Measurements from ENCODE around the gene MAT1A. TPM values are rescaled to one million over a fixed set of nuclear protein-coding genes. Genes with fewer than 3 reads are reported as not detected.

MAT1A gene
- total RNA-seq, 2 donors from 2014 or later: not detected

- Histone ChIP-seq H3K4me3 (no peak overlapping the region), H3K9me3 (no peaks in the 10 kb centered on the region), H3K27me3 (replicated peaks; ENCODE audit: insufficient read depth) (no peaks in the 10 kb centered on the region), H3K4me1 (ENCODE audit: control insufficient read depth in 1 of 2, low read depth in 2 of 2) (no peaks in the 10 kb centered on the region), H3K27ac (no peak overlapping the region), H3K36me3 (no peaks in the 10 kb centered on the region)
- DNase-seq (ENCODE audit: low spot score): no peak
- no peak for TF ChIP-seq CTCF (IDR thresholded peaks at IDR 0.05)
- ATAC-seq (ENCODE audit: insufficient number of reproducible peaks, low FRiP score, low read depth): no peak
Observed at GRCh38 chr10:80292607-80293239, 3.3 kb upstream of the MAT1A start.

DNA sequence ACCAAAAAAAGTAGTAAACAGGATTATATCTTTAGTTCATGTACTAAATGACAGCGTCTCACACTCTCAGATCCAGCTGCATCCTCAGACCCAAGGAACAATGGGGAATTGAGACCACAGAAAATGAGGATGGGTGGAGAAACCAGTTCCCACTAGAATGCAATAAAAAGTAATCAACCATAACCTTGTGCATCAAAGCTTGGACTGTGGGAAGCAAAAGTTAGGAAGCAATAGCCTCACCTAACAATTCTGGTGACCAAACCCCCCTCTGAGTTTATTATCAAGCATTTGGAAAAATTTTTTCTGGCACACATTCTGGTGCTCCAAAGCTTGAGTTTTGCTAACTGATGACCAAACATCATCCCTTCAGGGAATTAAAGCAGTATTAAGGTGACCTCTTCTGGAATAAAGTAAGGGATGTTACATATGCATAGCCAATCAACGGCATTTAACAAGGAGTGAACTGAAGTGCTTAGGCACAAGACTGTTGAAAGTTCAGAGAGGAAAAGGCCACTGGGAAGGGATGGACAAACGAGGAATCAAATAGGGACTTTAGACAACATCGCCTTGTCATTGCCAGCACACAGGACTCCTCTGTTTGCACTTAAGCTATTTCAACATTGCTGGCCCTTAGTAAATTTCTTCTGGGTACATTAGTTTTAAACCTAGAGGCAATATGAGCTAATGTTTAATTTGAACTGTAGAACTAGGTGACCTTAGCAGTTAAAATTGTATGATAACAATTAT lies 1.2 kb upstream of the MAT1A start:
- no peaks in the 10 kb centered on the region for H3K9me3 ChIP-seq
- ATAC-seq (ENCODE audit: insufficient number of reproducible peaks, low FRiP score, low read depth): no peak
- DNase-seq (ENCODE audit: low spot score): no peak
- no peak overlapping the region for H3K27ac ChIP-seq
- no peaks in the 10 kb centered on the region for H3K36me3 ChIP-seq
- no peak for TF ChIP-seq CTCF (IDR thresholded peaks at IDR 0.05)
- no peaks in the 10 kb centered on the region for H3K27me3 ChIP-seq (replicated peaks; ENCODE audit: insufficient read depth)
- H3K4me1 ChIP-seq (ENCODE audit: control insufficient read depth in 1 of 2, low read depth in 2 of 2): no peaks in the 10 kb centered on the region
- no peak overlapping the region for H3K4me3 ChIP-seq

- Histone ChIP-seq H3K4me1 (ENCODE audit: control insufficient read depth in 1 of 2, low read depth in 2 of 2) (no peaks in the 10 kb centered on the region), H3K36me3 (no peaks in the 10 kb centered on the region), H3K9me3 (no peaks in the 10 kb centered on the region), H3K4me3 (no peak overlapping the region), H3K27me3 (replicated peaks; ENCODE audit: insufficient read depth) (no peaks in the 10 kb centered on the region), H3K27ac (no peak overlapping the region)
- TF ChIP-seq CTCF (IDR thresholded peaks at IDR 0.05): no peak
- DNase-seq (ENCODE audit: low spot score) (no peak), ATAC-seq (ENCODE audit: insufficient number of reproducible peaks, low FRiP score, low read depth) (no peak)
Observed at GRCh38 chr10:80288849-80289248, 609 bp downstream of the MAT1A start.

DNA sequence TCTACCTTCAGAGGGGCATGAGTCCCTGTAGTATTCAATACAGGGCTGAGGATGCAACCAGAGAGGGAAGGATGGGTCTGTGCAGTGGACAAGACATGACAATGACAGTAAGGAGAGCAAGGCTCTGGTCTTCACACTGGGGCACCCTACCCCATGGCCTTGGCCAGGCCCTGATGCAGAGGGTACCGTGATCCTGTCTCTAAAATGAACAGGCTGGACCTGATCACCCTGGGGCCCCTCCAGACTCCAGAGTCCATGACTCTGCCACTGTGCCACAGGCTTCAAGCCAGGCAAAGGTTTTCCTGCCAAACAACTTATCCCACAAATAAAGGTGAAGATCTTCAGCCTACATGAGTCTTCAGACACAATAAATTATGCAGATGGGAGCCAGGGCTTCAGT lies 4.9 kb downstream of the MAT1A start:
- Histone ChIP-seq H3K36me3 (no peaks in the 10 kb centered on the region), H3K27me3 (replicated peaks; ENCODE audit: insufficient read depth) (no peaks in the 10 kb centered on the region), H3K4me3 (no peak overlapping the region), H3K4me1 (ENCODE audit: control insufficient read depth in 1 of 2, low read depth in 2 of 2) (no peaks in the 10 kb centered on the region), H3K9me3 (no peaks in the 10 kb centered on the region), H3K27ac (no peak overlapping the region)
- ATAC-seq (ENCODE audit: insufficient number of reproducible peaks, low FRiP score, low read depth) (no peak), DNase-seq (ENCODE audit: low spot score) (no peak)
- no peak for TF ChIP-seq CTCF (IDR thresholded peaks at IDR 0.05)

DNA sequence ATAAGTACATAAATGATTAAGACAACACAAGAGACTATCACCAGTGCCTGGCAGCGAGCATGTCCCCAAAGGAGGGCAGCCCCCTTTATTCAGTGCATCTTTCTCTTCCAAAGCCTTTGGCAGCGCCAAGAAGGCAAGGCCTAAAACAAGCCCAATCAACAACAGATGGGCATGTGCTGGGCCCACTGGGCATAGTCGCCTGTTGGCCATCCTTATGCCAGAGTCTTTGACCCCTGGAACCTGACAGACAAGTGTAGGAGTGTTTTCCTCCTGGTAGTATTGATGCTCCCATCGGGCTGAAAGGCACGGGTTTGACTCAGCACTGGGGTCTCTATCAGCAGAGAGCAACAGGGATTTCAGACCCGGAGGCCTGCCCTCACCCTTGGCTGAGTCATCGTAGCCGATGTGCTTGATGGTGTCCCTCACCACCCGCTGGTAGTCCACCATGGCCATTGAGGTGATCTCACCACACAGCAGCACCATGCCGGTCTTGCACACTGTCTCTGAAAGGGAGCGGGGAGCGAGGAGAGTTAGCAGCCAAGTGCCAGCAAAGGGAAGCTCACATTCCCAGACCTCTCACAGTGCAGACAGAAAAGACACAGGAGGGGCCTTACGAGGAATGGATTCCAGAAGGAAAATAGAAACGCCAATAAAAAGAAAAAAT lies 5.8 kb downstream of the MAT1A start:
- no peak overlapping the region for H3K27ac ChIP-seq
- H3K36me3 ChIP-seq: no peaks in the 10 kb centered on the region
- no peaks in the 10 kb centered on the region for H3K9me3 ChIP-seq
- no peak overlapping the region for H3K4me3 ChIP-seq
- no peak for DNase-seq (ENCODE audit: low spot score)
- no peaks in the 10 kb centered on the region for H3K27me3 ChIP-seq (replicated peaks; ENCODE audit: insufficient read depth)
- no peak for ATAC-seq (ENCODE audit: insufficient number of reproducible peaks, low FRiP score, low read depth)
- no peaks in the 10 kb centered on the region for H3K4me1 ChIP-seq (ENCODE audit: control insufficient read depth in 1 of 2, low read depth in 2 of 2)
- TF ChIP-seq CTCF (IDR thresholded peaks at IDR 0.05): no peak
